Fibroblast of lung (primary cell): Measurements from ENCODE around the gene EFEMP1.

Experiments used
- CTCF ChIP-seq, 2 donors: IDR thresholded peaks in 1 of 2; conservative IDR thresholded peaks in 1 of 2; 1 replicate in 1 of 2; 2 replicates in 1 of 2; pipeline ENCODE4 v1.5.1; 2011 to 2012; ENCODE audit warnings: low read length in 2 of 2, control low read depth in 1 of 2, inconsistent platforms in 1 of 2, low read depth in 1 of 2, mild to moderate bottlenecking in 1 of 2
- EZH2 ChIP-seq: IDR thresholded peaks from 2 replicates; pipeline ENCODE4 v1.5.1; 2012; ENCODE audit warnings: low read length, control low read depth, mild to moderate bottlenecking; ENCODE audit errors: missing control alignments

GRCh38 chr2:55948176-55948923 lies 24.8 kb upstream of the EFEMP1 start:
- TF ChIP-seq CTCF (conservative IDR thresholded peaks at IDR 0.05 in 1 of 2, IDR thresholded peaks at IDR 0.05 in 1 of 2; ENCODE audit: low read depth in 1 of 2, low read length in 2 of 2) (no peak), EZH2 (no peak)
